G401 (cell line): Measurements from ENCODE around the gene ZNF792. TPM values are rescaled to one million over a fixed set of nuclear protein-coding genes. Genes with fewer than 3 reads are reported as not detected.
"Not testable (repeated sequence)": the region's sequence is repeated elsewhere in the genome, so short reads cannot be mapped to it uniquely, and the experiment has no call there.

Source experiments
- DNase-seq: peaks from one replicate; pipeline ENCODE4 v3.0.0-alpha.2; 2015; ENCODE audit warnings: low spot score
- in situ Hi-C: cut with HindIII; loops from 2 replicates; pipeline ENCODE4 v1.10.0; 2016; ENCODE audit warnings: low sequenced_read_pairs, mixed read lengths
- total RNA-seq: library from RNA; depleted of rRNA; stranded (reverse); fragments of >200 nt; shearing (Covaris generic); gene quantifications from 2 replicates; pipeline ENCODE4 v1.2.3, GENCODE V29; 2014

ZNF792 gene
- total RNA-seq, 1 experiment from 2014 or later: 8.3 TPM

GRCh38 chr19:34976611-34977010, 12.6 kb upstream of the ZNF792 start:
- in situ Hi-C loops: no loop called here

GRCh38 chr19:34975056-34975455, 11.0 kb upstream of the ZNF792 start:
- no peak for DNase-seq
- in situ Hi-C loops: no loop called here

More at GRCh38 chr19:34976611-34977010, 12.6 kb upstream of the ZNF792 start:
- DNase-seq: no peak

DNA sequence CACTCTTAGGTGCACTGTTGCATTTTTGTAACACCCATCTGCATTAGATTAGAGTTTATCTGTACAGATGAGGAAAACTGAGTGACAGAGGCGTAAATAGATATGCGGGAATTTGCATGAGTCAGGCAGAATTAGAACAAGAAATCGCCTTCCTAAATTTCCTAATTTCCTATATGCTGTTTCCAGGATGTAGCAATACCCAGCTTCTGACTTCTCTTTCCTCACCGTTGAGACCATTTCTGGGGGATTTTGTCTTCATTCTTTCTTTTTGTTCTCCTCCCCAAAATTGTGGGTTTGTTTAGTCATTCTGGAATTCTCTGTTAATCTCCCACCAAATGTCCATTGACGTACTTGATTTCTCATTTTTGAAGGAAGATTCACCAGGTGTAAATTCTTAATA, 10.6 kb upstream of the ZNF792 start:
- no peak for DNase-seq
- in situ Hi-C loops: no loop called here

GRCh38 chr19:34972163-34972705, 8.2 kb upstream of the ZNF792 start:
- in situ Hi-C loops: no loop called here
- no peak for DNase-seq

GRCh38 chr19:34970185-34970780, 6.3 kb upstream of the ZNF792 start:
- in situ Hi-C loops, DNase-seq: not testable (repeated sequence)

DNA sequence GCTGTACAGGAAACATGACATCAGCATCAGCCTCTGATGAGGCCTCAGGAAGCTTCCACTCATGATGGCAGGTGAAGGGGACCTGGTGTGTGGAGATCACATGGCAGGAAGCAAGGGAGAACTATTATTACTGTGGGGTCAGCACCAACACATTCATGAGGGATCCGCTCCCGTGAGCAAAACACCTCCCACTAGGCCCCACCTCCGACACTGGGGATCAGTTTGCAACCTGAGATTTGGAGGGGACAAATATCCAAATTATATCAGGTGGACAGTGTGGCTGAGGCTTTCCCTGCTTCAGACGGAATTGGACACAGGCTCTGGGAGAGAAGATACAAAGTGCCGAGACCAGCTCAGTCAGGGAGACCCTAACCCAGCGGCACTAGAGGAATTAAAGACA, 5.7 kb upstream of the ZNF792 start:
- in situ Hi-C loops: no loop called here
- DNase-seq: no peak

- in situ Hi-C loops: no loop called here
- no peak for DNase-seq
Observed at GRCh38 chr19:34967551-34967950, 3.5 kb upstream of the ZNF792 start.

DNA sequence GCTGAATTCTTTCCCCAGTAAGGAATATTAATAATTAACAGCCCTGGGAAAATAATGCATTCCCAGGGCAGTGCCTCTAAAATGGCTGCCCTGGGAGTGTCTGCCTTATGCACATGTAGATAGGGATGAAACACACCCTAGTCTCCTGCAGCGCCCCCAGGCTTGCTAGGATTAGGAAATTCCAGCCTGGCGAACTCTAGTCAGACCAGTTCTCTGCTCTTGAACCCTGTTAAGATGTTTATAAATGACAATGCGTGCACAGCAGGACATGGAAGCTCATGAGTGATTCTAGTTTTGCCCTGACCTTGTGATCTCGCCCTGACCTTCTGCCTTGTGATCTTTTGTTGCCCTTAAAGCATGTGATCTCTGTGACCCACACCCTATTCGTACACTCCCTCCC, 1.5 kb upstream of the ZNF792 start:
- in situ Hi-C loops, DNase-seq: not testable (repeated sequence)

- in situ Hi-C loops: no loop called here
- DNase-seq: no peak
Observed at GRCh38 chr19:34964598-34964997, 569 bp upstream of the ZNF792 start.

DNA sequence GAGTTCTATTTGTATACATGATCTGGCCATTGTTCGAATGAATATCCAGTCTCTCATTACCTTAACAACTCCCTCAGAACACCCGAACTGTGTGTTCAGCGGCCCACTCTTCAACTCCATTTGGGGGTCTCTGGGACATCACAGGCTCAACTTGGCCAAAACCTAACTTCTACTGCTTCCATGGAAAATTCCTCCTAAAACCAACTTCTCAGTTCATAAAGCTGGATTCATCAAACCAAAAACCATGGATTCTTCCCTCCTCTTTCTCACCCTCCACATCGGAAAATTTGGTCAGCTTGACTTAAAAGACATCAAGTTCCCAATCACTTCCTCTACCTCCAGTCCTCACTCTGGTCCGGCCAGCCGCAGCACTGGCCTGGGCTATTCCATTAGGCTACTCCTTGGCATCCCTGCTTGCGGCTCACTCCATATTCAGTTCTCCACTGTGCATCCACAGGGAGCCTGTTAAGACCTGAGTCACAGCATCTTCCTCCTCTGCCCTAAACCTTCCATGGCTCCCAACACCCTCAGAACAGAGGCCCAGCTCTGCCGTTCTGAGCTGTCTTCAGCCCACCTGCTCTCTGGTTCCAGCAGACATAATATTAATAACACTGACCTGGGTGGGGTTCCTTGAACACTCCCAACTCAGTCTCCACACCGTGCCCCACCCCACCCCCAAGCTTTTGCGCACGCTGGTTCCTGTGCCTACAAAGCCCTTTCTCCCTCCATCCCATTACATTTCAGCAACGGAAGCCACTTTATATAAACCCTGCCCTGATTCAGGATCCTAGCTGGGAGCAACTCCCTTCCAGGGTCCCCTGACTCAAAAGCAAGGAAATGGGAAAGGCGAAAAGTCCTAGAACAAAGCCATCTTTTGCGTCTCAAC, 1.1 kb downstream of the ZNF792 start:
- peak; percentile 55 for DNase-seq
- in situ Hi-C loops: no loop called here

GRCh38 chr19:34961775-34962686, 2.0 kb downstream of the ZNF792 start:
- in situ Hi-C loops: no loop called here
- no peak for DNase-seq

DNA sequence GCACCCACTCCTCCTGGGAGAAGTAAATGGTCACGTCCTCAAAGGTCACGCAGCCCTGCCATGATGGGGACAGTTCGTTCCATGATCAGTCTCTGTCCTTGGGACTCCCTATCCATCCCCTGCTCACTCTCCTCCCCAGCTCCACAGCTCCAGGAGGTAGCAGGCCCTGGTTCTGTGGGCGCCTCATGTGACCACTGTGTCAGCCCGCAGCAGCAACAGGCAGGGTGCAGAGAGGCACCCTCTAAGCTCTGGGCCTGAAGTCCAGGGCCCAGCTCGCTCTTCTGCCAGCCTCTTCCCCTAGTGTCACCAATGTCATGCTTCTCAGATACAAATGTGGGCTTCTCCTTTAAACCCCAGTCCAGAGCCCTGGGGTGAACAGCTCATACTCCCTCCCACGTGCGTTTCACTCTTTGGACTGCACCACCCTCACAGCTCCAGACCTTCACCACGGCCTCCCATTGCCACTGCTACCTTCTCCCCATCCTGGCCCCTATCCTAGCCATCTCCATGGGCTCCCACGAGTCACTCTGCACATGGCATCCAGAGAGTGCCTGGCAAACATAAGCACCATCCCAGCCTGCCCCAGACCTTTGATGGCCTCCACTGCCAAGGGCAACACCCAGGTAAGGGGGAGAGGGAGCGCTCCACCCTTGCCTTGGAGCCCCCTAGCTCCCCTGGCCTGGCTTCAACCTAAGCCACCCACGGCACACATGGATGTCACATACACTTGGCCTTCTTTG, 2.9 kb downstream of the ZNF792 start:
- in situ Hi-C loops: no loop called here

GRCh38 chr19:34960103-34960805, 3.8 kb downstream of the ZNF792 start:
- DNase-seq: no peak

More for the DNA sequence above, 2.9 kb downstream of the ZNF792 start:
- no peak for DNase-seq

GRCh38 chr19:34959021-34959420, 5.0 kb downstream of the ZNF792 start:
- DNase-seq: no peak
- in situ Hi-C loops: no loop called here

More at GRCh38 chr19:34960103-34960805, 3.8 kb downstream of the ZNF792 start:
- in situ Hi-C loops: no loop called here

DNA sequence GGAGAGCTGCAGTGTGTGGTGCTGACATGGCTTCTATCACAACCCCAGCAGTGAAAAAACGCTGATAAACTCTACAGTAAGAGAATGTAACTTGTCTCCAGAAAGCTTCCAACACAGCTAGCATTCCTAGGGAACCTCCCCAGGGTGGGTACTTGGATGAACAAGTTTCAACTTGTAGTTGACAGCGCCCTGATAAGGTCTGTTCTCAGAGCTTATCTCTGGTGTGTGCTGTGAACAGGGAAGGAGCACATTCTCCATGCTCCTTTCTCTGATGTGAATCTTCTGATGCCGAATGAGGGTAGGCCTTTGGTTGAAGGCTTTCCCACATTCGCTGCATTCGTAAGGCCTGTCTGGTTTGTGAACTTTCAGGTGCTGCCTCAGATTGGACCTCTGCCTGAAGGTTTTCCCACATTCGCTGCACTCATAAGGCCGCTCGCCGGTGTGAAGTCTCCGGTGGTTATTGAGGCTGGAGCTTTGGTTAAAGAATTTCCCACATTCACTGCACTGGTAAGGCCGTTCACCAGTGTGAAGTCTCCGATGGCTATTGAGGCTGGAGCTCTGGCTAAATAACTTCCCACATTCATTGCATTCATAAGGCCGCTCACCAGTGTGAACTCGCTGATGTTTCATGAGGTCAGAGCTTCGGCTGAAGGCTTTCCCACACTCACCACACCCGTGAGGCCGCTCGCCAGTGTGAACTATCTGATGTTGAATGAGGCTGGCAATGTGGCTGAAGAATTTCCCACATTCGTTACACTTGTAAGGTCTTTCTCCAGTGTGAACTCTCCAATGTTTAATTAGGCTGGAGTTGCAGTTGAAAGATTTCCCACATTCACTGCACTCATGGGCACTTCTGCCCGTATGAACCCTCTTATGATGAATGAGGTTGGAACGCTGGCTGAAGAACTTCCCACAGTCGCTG, 5.9 kb downstream of the ZNF792 start:
- DNase-seq: no peak
- in situ Hi-C loops: no loop called here

DNA sequence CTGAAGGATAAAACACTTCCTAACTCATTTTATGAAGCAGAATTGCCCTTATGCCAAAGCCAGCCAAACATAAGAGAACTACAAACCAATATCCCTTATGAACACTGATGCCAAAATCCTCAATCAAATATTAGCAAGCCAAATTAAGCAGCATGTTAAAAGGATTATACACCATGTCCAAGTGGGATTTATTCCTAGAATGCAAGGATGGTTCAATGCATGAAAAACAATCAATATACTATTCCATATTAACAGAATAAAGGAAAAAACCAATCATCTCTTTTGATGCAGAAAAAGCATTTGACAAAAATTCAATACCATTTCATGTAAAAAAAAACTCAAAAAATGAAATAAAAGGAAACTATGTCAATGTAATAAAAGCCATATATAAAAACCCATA, 10.9 kb downstream of the ZNF792 start:
- DNase-seq: no peak
- in situ Hi-C loops: no loop called here
